Pons (tissue), 1 donor: ENCODE data around the gene PIK3C3.
"Not testable (repeated sequence)": the region's sequence is repeated elsewhere in the genome, so short reads cannot be mapped to it uniquely, and the experiment has no call there.

Experiments used
- DNase-seq: peaks from one replicate; pipeline ENCODE4 v3.0.0-alpha.2; 2016; ENCODE audit warnings: low spot score

Gene PIK3C3

DNA sequence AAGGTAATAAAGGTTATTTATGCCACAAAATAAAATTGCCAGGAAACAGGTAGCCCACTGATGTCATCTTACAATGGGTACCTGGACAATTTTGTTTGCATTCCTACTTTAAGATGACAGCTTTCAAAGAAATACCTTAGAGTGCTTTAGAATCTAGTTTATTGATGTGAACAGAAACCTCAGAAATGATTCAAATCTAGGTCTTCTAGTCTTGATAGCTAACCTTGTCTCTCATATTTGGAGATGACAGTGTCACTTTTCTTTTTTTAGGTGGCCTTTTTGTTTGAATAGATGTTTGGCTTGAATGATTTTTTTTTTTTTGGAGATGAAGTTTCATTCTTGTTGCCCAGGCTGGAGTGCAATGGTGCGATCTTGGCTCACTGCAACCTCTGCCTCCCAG is 69.1 kb downstream of the PIK3C3 start:
- DNase-seq: no peak

GRCh38 chr18:42025491-42025890 is 70.5 kb downstream of the PIK3C3 start:
- no peak for DNase-seq

- DNase-seq: no peak
Measured at GRCh38 chr18:42025974-42026625, 71.1 kb downstream of the PIK3C3 start.

DNA sequence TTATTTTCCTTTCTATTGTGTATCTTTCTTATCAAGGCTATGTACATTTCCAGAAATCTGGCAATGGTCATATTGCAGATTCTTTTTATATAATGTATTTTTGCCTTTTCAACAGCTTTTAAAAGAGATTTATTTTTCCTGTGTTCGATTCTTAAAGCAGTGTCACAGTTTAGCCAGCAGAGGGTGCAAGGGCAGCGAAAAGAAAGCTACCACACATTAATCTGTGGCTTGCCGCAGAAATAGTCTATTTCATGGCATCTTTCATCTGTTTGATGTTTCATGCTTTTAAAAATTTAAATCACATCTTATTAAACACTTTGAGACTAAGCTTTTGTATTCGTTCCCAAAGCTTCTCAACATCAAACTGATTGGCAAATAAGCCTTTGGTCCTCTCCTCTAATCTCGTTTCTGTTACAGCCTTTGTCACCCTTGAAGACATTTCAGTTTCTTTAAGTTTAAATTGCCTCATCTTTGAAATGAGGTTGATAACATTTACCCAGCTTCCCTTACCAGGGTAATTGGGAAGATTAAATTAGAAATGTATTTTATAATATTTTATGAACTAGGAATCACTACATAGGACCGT is 73.3 kb downstream of the PIK3C3 start:
- DNase-seq: peak; percentile 58

DNA sequence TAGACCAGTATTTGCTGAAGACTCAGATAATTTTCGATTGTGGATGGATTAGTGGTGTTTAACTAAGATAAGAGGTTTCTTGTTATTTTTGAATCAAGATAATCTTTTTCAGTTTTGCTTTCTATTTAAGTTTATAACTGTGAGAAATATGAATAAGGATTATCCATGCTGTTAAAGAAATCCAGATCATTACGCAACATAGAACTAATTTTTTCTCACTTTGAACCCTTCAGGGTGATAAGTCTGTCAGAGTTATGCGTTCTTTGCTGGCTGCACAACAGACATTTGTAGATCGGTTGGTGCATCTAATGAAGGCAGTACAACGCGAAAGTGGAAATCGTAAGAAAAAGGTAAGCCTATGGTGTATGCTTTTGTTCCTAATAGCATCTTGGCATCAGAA is 74.1 kb downstream of the PIK3C3 start:
- DNase-seq: no peak

- DNase-seq: no peak
Measured at GRCh38 chr18:42030586-42031182, 75.7 kb downstream of the PIK3C3 start.

DNA sequence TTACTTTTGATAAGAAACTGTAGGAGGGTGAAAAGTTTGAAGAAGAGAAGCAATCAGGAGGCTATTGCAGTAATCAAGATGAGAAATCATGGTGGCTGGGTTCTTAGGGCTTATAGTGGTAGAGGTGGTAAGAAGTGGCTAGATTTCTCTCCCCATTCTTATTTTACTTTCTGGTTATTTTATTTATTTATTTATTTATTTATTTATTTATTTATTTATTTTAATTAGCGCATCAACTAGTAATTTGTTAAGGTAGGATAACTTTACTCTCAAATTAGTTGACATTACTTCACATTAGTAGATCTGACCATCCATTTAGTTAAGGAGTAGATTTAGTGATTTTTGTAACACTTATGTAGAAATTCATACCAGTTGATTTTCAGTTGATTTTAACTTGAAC is 77.4 kb downstream of the PIK3C3 start:
- DNase-seq: no peak

- DNase-seq: peak; percentile 85
Measured at GRCh38 chr18:42033137-42033810, 78.2 kb downstream of the PIK3C3 start.

- no peak for DNase-seq
Measured at GRCh38 chr18:42038936-42039335, 83.9 kb downstream of the PIK3C3 start.

GRCh38 chr18:42039396-42039795 is 84.4 kb downstream of the PIK3C3 start:
- no peak for DNase-seq

DNA sequence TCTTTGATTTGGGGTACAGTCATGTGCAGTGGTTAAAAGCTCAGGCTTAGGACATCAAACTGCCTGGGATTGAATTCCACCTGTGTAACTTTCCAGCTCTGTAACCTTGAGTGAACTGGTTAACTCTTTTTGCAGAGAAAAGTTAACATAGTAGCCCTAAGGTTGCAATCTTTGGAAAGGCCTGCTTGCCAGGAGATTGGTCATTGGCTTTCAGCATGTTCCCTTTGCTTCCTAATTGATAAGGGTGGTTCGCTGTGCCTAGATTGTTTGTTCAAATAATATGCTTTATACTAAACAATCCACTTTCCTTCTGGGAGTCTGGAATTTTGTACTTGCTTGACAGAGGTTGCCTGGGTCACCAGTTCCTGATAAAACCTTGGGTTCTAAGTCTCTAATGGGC is 86.8 kb downstream of the PIK3C3 start:
- DNase-seq: no peak

- DNase-seq: no peak
Measured at GRCh38 chr18:42045346-42045745, 90.3 kb downstream of the PIK3C3 start.

DNA sequence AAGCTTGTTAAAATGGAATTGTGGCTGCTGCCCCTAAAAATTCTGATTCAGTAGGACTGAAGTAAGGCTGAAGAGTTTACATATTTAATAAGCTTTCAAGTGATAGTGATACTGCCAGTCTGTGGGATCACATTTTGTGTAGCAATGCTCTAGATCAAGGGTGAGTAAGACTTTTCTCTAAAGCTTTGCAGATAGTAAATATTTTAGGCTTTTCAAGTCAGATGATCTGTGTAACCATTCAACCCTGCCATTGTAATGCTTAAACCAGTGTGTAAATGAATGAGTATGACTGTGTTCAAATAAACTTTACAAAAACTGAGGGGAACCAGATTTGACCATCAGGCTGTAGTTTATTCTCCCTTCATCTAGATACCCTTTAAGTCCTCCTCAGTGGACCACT is 92.7 kb downstream of the PIK3C3 start:
- no peak for DNase-seq

GRCh38 chr18:42048158-42048557 is 93.1 kb downstream of the PIK3C3 start:
- no peak for DNase-seq

DNA sequence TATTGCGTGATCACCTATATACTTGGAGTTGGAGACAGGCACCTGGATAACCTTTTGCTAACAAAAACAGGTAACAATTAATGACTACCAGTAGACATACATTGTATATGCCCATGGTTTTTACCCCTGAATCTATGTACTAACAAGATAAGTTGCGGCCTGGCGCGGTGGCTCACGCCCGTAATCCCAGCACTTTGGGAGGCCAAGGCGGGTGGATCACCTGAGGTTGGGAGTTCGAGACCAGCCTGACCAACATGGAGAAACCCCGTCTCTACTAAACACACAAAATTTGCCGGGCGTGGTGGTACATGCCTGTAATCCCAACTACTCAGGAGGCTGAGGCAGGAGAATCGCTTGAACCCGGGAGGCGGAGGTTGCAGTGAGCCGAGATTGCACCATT is 94.5 kb downstream of the PIK3C3 start:
- not testable (repeated sequence) for DNase-seq

DNA sequence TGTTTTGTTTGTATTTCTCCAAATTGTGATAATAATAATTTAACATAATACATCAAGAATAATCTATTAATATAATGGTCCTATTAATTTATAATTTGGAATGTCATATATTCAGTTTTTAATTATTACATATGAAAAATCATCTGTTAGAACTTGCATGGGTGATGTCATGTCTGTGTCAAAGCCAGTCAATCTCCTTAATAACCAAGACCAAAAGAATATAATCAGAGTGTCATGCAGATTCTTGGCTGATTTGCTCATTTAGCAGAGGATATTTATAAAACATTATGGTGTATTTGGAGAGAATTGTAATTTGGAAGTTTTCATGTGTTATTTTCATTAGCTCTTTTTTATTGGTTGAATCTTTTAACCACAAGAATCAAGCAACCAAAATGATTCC is 96.4 kb downstream of the PIK3C3 start:
- DNase-seq: no peak

GRCh38 chr18:42052122-42052708 is 97.2 kb downstream of the PIK3C3 start:
- peak; percentile 68 for DNase-seq

GRCh38 chr18:42053188-42053781 is 98.3 kb downstream of the PIK3C3 start:
- peak; percentile 75 for DNase-seq

GRCh38 chr18:42064109-42064508 is 109.1 kb downstream of the PIK3C3 start:
- no peak for DNase-seq

GRCh38 chr18:42067518-42067917 is 112.5 kb downstream of the PIK3C3 start:
- no peak for DNase-seq

GRCh38 chr18:42068030-42068429 is 113.0 kb downstream of the PIK3C3 start:
- no peak for DNase-seq

DNA sequence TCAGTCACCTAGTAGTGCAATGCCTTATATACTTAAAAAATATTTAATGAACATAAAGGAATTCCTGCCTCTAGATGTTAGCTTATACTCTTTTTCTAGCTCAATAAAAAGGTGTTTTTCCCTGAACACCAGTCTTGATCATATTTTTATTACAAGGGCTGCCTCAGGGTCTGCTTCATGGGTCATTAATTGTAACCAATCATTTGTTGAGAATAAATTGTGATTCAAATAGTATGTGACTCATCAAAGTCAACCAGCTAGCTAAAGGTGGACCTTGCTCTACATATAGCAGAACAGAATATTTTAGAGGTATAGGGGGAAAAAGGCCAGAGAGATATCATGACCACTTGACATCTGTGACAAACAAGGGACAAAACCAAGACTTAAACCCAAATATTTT is 114.0 kb downstream of the PIK3C3 start:
- no peak for DNase-seq
